ENCODE data around the gene RAPGEF1.

DNA sequence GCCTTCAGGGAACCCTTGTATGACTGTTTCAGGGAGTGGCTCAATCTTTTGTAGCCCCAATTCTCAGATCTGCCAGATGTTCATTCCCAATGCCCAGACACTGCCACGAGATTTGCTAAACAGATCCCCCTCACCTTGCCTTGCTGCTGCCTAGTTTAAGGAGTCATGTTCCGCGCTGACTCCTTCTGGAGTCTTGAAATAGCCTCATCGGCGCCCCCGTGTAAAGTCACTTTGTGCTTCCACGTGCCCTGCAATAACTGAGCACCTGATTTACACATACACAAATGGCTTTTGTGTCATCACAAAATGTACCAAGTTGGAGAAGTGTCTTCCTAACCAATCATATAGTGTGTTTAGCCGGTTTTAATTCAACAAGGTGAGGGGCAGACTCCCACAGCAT is 132.3 kb downstream of the RAPGEF1 start:
- no peak for TF ChIP-seq POLR2A (IDR thresholded peaks at IDR 0.05)
- TF ChIP-seq, protein P1, sequence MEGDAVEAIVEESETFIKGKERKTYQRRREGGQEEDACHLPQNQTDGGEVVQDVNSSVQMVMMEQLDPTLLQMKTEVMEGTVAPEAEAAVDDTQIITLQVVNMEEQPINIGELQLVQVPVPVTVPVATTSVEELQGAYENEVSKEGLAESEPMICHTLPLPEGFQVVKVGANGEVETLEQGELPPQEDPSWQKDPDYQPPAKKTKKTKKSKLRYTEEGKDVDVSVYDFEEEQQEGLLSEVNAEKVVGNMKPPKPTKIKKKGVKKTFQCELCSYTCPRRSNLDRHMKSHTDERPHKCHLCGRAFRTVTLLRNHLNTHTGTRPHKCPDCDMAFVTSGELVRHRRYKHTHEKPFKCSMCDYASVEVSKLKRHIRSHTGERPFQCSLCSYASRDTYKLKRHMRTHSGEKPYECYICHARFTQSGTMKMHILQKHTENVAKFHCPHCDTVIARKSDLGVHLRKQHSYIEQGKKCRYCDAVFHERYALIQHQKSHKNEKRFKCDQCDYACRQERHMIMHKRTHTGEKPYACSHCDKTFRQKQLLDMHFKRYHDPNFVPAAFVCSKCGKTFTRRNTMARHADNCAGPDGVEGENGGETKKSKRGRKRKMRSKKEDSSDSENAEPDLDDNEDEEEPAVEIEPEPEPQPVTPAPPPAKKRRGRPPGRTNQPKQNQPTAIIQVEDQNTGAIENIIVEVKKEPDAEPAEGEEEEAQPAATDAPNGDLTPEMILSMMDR (IDR thresholded peaks at IDR 0.05) = no peak

Measured in testis (tissue), 2 donors.